BE2C (cell line): Measurements from ENCODE around the gene DHX35.

Experiments
- DNase-seq: peaks from one replicate; pipeline ENCODE4 v3.0.0-alpha.2; 2020
- H3K27me3 ChIP-seq: fragments of 250-450 bp; sonication (Bioruptor Pico); 2 replicates; pipeline ENCODE4 v1.5.1; 2020; ENCODE audit warnings: mild to moderate bottlenecking
- H3K36me3 ChIP-seq: fragments of 250-450 bp; sonication (Bioruptor Pico); 2 replicates; pipeline ENCODE4 v1.5.1; 2020; ENCODE audit warnings: mild to moderate bottlenecking
- H3K4me1 ChIP-seq: fragments of 250-450 bp; sonication (Bioruptor Pico); 2 replicates; pipeline ENCODE4 v1.5.1; 2020
- H3K4me3 ChIP-seq: 2 replicates; pipeline ENCODE4 v1.5.1; 2011; ENCODE audit warnings: low read depth, low read length
- H3K9me3 ChIP-seq: fragments of 250-450 bp; sonication (Bioruptor Pico); 2 replicates; pipeline ENCODE4 v1.5.1; 2020
- TF ChIP-seq, protein P1 (sequence below): IDR thresholded peaks from 2 replicates; pipeline ENCODE4 v1.5.1; 2012; ENCODE audit warnings: mild to moderate bottlenecking, low read depth, low read length

DHX35 gene

DNA sequence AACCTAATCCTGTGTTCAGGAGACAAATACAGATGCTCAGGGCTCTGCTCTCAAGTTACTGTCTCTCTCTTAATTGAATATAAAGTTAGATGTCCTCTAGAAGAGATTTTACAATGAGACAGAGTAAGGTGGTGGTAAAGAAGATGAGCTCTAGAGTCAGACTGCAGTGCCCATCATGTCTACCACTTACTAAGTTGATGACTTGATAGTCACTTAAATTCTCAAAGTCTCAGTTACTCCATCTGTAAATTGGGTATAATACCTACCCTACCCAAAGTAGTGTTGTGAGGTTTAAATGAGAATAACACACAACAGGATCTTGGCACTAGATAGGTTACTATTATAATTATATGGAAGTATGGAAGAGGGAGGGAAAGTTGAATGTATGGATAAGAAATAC is 1.6 kb downstream of the DHX35 start:
- no peak for DNase-seq
- no peaks in the 10 kb centered on the region for H3K9me3 ChIP-seq
- H3K36me3 ChIP-seq, result no peaks in the 10 kb centered on the region
- no peaks in the 10 kb centered on the region for H3K27me3 ChIP-seq
- TF ChIP-seq, protein P1, sequence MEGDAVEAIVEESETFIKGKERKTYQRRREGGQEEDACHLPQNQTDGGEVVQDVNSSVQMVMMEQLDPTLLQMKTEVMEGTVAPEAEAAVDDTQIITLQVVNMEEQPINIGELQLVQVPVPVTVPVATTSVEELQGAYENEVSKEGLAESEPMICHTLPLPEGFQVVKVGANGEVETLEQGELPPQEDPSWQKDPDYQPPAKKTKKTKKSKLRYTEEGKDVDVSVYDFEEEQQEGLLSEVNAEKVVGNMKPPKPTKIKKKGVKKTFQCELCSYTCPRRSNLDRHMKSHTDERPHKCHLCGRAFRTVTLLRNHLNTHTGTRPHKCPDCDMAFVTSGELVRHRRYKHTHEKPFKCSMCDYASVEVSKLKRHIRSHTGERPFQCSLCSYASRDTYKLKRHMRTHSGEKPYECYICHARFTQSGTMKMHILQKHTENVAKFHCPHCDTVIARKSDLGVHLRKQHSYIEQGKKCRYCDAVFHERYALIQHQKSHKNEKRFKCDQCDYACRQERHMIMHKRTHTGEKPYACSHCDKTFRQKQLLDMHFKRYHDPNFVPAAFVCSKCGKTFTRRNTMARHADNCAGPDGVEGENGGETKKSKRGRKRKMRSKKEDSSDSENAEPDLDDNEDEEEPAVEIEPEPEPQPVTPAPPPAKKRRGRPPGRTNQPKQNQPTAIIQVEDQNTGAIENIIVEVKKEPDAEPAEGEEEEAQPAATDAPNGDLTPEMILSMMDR, result no peak
- H3K4me3 ChIP-seq, result no peak overlapping the region
- H3K4me1 ChIP-seq, result no peaks in the 10 kb centered on the region

DNA sequence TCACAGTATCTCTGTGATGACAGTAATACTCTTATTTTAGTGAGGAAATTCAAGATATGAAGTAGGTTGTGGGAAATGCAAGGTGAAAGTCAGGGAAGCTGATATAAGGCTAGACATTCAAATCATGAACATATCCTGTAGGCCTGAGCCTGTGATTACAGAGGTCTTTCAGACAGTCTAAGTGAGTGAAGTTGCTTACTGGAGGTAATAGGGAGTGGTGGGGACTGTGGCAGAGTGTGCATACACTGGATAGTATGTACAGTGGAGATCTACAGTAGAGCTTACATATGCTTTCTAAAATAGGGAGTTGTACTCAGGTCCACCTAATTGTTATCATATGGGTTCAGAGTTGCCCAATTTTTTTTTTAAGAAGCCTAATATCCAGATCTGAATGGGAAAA is 3.1 kb downstream of the DHX35 start:
- DNase-seq, result no peak
- Histone ChIP-seq H3K9me3 (no peaks in the 10 kb centered on the region), H3K4me1 (no peaks in the 10 kb centered on the region), H3K4me3 (no peak overlapping the region), H3K27me3 (no peaks in the 10 kb centered on the region), H3K36me3 (peaks cover 8% of the 10 kb centered on the region)
- TF ChIP-seq, protein P1, result no peak

DNA sequence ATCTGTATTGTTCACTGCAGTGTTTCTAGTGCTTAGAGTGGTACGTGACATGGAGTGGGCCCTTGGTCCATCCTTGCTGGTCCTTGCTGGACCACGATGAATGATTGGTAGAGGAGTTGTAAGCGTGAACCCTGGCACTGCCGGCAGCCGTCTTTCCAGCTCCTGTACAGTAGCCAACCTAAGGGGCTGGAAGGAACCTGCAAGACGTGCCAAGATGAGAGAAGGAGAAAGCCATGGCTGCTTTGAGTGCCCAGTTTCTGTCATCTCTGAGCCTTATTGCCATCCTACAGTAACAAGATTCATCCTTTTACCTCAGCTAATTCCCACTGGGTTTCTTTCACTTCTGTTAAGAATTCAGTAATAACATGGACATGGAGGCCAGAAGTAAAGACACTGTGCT is 5.9 kb downstream of the DHX35 start:
- TF ChIP-seq, protein P1, result no peak

DNA sequence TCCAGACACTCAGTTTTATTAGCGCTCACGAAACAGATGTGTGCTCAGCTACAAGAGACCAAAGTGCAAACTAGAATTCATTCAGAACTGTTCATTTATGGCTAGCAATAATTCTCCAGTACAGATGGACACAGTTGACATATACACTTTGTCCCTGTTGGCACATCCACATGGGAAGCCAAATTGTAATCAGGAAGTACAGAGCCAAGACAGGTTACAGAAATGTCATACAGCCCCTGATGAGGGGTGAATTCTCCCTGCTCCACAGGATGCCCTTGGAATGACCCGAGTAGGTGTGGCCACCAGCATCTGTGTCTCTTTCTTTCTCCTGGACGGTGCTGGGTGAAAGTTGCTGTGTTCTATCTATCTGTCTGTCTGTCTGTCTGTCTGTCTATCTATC is 7.6 kb downstream of the DHX35 start:
- Histone ChIP-seq H3K4me3 (no peak overlapping the region), H3K27me3 (no peaks in the 10 kb centered on the region), H3K9me3 (no peaks in the 10 kb centered on the region), H3K4me1 (no peaks in the 10 kb centered on the region), H3K36me3 (peaks cover 33% of the 10 kb centered on the region)
- DNase-seq, result no peak
- TF ChIP-seq, protein P1, result no peak

More for the DNA sequence above, 5.9 kb downstream of the DHX35 start:
- Histone ChIP-seq H3K4me1 (no peaks in the 10 kb centered on the region), H3K36me3 (peaks cover 26% of the 10 kb centered on the region), H3K9me3 (no peaks in the 10 kb centered on the region), H3K4me3 (no peak overlapping the region), H3K27me3 (no peaks in the 10 kb centered on the region)
- DNase-seq, result no peak

DNA sequence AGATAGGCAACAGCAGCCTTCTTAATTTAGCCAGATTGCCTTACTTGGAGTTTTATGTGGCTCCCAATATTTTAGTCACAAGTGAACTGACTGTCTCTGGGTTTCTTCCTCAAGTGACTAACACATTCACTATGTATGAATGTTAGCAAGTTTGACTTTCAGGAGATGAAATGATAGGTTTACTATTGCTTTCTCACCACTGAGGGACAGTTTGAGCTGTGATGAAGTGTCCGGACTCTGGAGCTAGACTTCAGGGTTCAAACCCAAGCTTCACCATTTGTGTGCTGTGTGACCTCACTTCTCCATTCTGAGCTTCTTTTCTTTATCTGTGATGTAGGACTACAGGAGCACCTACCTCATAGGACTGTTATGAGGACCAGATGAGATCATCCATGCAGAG is 8.2 kb downstream of the DHX35 start:
- Histone ChIP-seq H3K4me3 (no peak overlapping the region), H3K4me1 (no peaks in the 10 kb centered on the region), H3K27me3 (no peaks in the 10 kb centered on the region), H3K9me3 (no peaks in the 10 kb centered on the region), H3K36me3 (peaks cover 36% of the 10 kb centered on the region)
- TF ChIP-seq, protein P1, result no peak
- no peak for DNase-seq

DNA sequence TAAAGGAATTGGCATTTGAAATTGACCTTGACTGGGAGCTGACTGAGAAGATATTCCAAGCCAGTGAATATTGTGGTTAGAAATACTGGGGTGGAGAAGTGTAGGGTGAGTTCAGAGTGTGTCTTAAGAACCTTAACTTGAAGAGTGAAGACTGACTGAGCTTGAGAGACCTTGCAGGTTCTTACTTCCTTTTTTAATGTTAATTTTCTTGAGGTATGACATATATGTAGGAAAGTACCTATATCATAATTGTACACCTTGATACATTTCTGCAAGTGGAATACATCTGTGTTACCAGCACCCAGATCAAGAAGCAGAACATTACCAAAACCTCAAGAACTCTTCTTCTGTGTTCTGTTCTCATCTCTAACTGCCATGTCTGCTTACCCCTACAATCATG is 11.0 kb downstream of the DHX35 start:
- H3K4me3 ChIP-seq, result no peak overlapping the region
- no peaks in the 10 kb centered on the region for H3K27me3 ChIP-seq
- no peaks in the 10 kb centered on the region for H3K9me3 ChIP-seq
- no peaks in the 10 kb centered on the region for H3K4me1 ChIP-seq
- no peak for DNase-seq
- TF ChIP-seq, protein P1, result no peak
- peaks cover 37% of the 10 kb centered on the region for H3K36me3 ChIP-seq
